IPS-18c (cell line): ENCODE results near the gene TGFB1.
"Not testable (repeated sequence)": the region's sequence is repeated elsewhere in the genome, so short reads cannot be mapped to it uniquely, and the experiment has no call there.

ENCODE experiments used
- H3K4me3 ChIP-seq: 2 replicates; pipeline ENCODE4 v1.7.0; 2013; ENCODE audit warnings: low read depth, mild to moderate bottlenecking, low read length, moderate library complexity; ENCODE audit not compliant: insufficient read depth
- H3K9me3 ChIP-seq: one replicate; pipeline ENCODE4 v1.6.1; 2013; ENCODE audit warnings: mild to moderate bottlenecking, low read length, moderate library complexity; ENCODE audit not compliant: control insufficient read depth, insufficient read depth

The TGFB1 gene

GRCh38 chr19:41353466-41354342 is at the start of gene TGFB1:
Gene TGFB1 (minus strand): TSS chr19:41353922. CDS start chr19:41353044, 878 bp downstream.
- peak within 1 kb of the TSS; percentile 78 for H3K4me3 ChIP-seq
- H3K9me3 ChIP-seq, result no peaks in the 10 kb centered on the region

- Histone ChIP-seq H3K9me3 (no peaks in the 10 kb centered on the region), H3K4me3 (no peak overlapping the region)
Measured at GRCh38 chr19:41402010-41402409, 48.3 kb upstream of the TGFB1 start.

GRCh38 chr19:41401483-41401882 is 47.8 kb upstream of the TGFB1 start:
- peaks cover under 1% of the 10 kb centered on the region for H3K9me3 ChIP-seq
- H3K4me3 ChIP-seq, result no peak overlapping the region

- H3K4me3 ChIP-seq, result no peak overlapping the region
Measured at GRCh38 chr19:41399525-41399924, 45.8 kb upstream of the TGFB1 start.

GRCh38 chr19:41399091-41399490 is 45.4 kb upstream of the TGFB1 start:
- H3K9me3 ChIP-seq, result peaks cover 2% of the 10 kb centered on the region
- H3K4me3 ChIP-seq, result no peak overlapping the region

More at GRCh38 chr19:41399525-41399924, 45.8 kb upstream of the TGFB1 start:
- H3K9me3 ChIP-seq, result peaks cover 2% of the 10 kb centered on the region

GRCh38 chr19:41398598-41398997 is 44.9 kb upstream of the TGFB1 start:
- Histone ChIP-seq H3K9me3 (peaks cover 2% of the 10 kb centered on the region), H3K4me3 (peak overlapping the region; percentile 100)

GRCh38 chr19:41398050-41398418 is 44.3 kb upstream of the TGFB1 start:
- Histone ChIP-seq H3K9me3 (peaks cover 2% of the 10 kb centered on the region), H3K4me3 (peak overlapping the region; percentile 100)

DNA sequence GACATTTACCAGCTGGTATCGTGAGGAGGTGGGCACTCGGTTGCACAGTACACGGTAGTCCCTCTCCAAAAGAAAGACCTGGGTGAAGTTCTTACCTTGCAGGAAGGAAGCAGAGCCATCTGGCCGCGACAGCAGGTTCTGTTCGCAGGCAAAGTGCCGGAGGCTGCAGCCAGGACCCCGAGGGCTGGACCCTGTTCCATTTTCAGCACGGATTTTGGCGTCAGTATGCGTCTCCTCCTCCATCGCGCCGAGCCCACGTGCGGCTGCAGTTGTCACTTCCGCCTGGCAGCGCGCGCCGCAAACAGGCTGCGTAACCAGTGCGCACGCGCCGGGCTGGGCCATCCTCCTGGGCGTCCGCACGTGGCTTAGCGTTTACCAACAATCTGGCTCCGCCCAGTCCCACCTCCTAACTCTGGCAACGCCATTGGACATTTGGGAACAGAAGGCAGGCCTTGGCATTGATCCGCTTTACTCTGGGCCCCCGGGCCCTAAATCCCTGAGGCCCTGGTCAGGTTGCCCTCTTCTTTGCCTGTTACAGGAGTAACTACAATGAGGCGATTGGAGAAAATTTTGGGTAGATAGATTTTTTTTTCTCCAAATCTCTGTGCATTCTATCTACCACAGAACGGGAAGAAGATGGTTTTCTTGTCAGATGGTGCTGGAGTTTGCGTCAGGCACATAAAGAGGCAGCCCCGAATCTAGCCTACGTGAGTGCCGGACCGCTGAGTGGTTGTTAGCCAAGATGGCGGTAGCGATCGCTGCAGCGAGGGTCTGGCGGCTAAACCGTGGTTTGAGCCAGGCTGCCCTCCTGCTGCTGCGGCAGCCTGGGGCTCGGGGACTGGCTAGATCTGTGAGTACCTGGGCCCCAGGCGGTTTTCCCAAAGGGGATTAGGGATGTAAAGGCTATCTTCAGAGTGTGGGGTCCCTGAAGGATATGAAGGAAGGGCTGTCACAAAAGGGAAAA is 43.6 kb upstream of the TGFB1 start, which contains the start of the genes BCKDHA and EXOSC5:
TSS of gene BCKDHA (plus strand) at position 733 of the 964 bp plus-strand sequence. CDS start at position 743, 10 bp downstream.
TSS of gene EXOSC5 (minus strand) at position 274 of the 964 bp plus-strand sequence. CDS start at position 243, 31 bp downstream.
- H3K4me3 ChIP-seq, result peak within 1 kb of the TSS; percentile 100
- H3K9me3 ChIP-seq, result peaks cover 2% of the 10 kb centered on the region

- Histone ChIP-seq H3K4me3 (no peak overlapping the region), H3K9me3 (peaks cover 2% of the 10 kb centered on the region)
Measured at GRCh38 chr19:41395355-41395754, 41.6 kb upstream of the TGFB1 start.

GRCh38 chr19:41392775-41393174 is 39.1 kb upstream of the TGFB1 start:
- peaks cover 2% of the 10 kb centered on the region for H3K9me3 ChIP-seq
- H3K4me3 ChIP-seq, result no peak overlapping the region

DNA sequence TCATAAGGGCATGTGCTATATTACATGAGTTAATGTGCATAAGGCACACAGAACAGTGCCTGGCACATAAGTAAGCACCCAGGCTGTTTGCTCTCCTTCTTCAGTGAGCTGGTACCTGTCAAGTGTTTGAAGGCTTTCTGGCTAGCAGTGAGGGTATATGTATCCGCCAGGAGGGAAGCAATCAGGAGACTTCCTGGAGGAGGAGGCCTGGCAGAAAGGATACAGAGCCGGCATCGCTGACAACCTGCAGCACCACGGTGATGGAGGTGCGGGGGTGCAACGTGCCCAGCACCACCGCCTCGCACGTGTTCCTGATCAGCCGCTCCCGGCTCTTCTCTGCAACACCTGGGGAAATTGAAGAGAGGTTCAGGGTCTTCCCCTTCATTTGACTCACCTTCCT is 37.9 kb upstream of the TGFB1 start:
- Histone ChIP-seq H3K4me3 (no peak overlapping the region), H3K9me3 (peaks cover 2% of the 10 kb centered on the region)

- no peak overlapping the region for H3K4me3 ChIP-seq
- H3K9me3 ChIP-seq, result no peaks in the 10 kb centered on the region
Measured at GRCh38 chr19:41386442-41386841, 32.7 kb upstream of the TGFB1 start.

DNA sequence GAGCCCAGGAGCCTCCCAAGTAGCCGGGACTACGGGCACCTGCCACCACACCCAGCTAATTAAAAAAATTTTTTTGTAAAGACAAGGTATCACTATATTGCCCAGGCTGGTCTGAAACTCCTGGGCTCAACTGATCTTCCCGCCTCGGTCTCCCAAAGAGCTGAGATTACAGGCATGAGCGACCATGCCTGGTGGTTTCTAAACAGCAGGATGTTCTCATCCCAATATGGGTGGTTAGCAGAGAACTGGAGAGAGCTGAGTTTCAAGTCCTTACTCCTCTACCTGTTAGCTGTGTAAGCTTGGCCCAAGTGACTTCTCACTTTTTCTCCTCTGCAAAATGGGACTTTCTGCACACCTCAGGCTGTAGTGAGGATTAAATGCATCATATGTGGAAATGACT is 30.6 kb upstream of the TGFB1 start:
- no peak overlapping the region for H3K4me3 ChIP-seq

GRCh38 chr19:41381536-41381935 is 27.8 kb upstream of the TGFB1 start:
- not testable (repeated sequence) for H3K4me3 ChIP-seq, H3K9me3 ChIP-seq

More for the DNA sequence above, 30.6 kb upstream of the TGFB1 start:
- H3K9me3 ChIP-seq, result no peaks in the 10 kb centered on the region

DNA sequence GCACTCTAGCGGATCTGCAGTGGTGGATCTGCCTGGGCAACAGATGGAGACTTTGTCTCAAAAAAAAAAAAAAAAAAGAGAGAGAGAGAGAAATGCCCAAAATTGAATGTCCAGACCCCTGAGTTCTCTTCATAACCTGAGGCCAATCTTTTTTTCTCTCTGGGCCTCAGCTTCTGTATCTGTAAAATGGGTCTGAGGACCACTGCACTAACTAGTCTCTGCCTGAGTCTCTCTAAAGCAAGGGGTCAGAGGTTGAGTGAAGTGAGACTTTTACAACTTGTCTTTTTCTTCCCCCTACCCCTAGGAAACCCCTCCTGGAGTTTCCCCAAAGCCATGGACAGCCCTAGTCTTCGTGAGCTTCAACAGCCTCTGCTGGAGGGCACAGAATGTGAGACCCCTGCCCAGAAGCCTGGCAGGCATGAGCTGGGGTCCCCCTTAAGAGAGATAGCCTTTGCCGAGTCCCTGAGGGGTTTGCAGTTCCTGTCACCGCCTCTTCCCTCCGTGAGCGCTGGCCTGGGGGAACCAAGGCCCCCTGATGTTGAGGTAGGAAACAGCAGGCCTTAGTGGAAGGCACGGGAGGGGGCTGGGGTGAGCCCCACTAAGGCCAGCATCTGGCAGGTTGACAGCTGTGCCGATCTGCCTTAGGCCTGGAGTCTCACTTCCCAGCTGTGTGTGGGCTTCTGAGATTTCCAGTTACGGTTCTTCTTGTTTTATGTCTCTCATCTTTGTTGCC is 24.4 kb upstream of the TGFB1 start:
- H3K9me3 ChIP-seq, result no peaks in the 10 kb centered on the region
- H3K4me3 ChIP-seq, result no peak overlapping the region

- Histone ChIP-seq H3K4me3 (peak overlapping the region; percentile 69), H3K9me3 (no peaks in the 10 kb centered on the region)
Measured at GRCh38 chr19:41376998-41377365, 23.3 kb upstream of the TGFB1 start.
